ENCODE data around the gene NUDT17.
A peak's percentile ranks its signal among the peaks of the same experiment; 100 is the strongest.
"Not testable (repeated sequence)": the region's sequence is repeated elsewhere in the genome, so short reads cannot be mapped to it uniquely, and the experiment has no call there.

The NUDT17 gene, protein sequence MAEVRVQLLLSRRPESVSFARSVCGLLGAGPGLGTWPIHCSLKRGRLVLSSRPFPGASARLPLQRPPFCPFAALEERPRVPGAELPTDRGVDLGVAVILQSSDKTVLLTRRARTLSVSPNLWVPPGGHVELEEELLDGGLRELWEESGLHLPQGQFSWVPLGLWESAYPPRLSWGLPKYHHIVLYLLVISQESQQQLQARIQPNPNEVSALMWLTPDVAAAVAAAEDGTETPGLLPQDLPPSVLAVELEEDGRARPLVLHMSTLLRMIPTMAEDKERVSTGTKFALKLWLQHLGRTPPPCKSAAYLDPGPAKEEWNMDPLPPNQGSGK

DNA sequence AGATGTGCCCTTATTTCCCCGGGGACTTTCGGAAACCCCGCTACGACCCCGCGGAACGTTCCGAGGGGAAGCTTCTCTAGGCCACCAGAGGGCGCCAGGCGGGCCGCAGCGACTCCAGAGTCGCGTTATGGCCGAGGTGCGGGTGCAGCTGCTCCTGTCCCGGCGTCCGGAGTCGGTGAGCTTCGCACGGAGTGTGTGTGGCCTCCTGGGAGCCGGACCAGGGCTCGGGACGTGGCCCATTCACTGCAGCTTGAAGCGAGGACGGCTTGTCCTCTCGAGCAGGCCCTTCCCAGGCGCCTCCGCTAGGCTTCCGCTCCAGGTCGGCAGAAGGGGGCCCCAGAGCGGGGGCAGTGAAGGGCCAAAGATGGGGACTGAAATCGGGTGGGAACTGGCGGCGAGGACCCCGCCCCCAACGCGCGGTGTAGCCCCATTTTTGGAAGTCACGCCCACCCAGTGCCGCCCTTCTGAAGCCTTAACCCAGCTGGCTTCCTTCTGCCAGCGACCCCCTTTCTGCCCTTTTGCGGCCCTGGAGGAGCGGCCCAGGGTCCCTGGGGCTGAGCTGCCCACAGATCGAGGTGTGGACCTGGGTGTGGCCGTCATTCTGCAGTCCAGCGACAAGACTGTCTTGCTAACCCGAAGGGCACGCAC is at the start of gene NUDT17:
TSS of gene NUDT17 (plus strand) at position 117 of the 648 bp plus-strand sequence. CDS start at position 128, 11 bp downstream.
- peak; percentile 53 to 64 for DNase-seq (ENCODE audit: low read depth in 2 of 2)

DNA sequence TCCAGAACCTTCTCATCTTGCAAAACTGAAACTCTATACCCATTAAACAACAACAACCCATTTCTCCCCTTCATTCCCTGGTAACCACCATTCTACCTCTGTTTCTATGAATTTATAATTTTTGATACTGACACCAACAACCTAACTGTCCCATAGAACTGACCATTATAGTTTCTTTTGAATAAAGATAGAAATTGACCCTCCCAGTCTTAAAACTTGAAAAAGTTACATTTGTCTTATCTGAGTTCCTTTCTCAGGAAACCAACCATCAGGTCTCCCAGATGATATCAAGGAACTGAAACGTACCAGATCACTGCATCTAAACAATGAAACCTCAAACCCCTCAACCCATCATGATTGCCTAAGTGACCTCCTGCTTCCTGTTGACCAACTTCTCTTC is 48.7 kb upstream of the NUDT17 start:
- no peak for DNase-seq (ENCODE audit: low read depth in 2 of 2)

DNA sequence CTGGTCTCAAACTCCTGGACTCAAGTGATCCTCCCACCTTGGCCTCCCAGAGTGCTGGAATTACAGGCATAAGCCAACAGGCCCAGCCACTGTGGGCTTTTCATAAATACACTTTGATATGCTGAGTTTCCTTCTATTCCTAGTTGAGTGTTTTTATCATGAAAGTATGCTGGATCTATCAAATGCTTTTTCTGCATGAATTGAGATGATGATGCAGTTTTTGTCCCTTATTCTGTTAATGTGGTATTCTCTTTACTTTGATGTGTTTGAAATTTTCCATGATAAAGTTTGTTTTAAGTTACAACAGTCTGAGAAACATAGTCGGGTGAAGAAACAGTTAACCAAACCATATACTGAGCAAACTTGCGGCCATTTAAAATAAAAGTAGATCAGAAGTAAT is 45.6 kb upstream of the NUDT17 start:
- no peak for DNase-seq (ENCODE audit: low read depth in 2 of 2)

DNA sequence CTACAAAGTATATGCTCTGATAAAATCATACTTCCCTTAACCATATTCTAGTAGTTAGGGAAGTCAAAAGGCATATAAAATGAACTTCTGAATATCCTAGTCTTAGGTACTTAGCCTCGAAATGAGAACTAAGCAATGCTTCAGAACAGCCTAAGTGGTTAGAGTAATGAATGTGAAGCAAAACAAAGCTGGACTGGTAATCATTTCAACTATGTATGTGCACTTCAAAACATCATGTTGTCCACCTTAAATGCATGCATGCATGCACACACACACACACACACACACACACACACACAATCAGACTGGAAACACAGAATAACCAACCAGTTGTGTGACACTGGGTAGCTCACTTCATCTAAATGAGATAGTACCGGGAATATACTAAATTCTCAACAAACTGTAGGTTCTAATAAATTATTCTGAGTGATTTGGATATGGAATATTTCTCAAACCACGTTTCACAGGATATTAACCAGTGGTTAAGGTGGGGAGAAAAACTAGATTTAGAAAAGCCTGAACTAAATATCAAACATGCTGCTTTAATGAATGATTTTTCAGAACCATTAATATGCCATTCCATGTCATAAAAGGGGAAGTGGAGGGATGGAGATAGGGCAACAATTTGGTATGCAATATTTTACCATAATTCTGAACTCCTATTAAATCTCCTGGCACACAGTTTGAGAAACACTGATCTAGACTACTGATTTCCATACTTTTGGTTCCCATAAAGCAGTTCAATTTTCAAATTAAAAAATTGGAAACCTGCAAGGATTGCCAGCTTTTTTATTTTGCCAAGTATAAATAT is 41.0 kb upstream of the NUDT17 start:
- DNase-seq (ENCODE audit: low read depth in 2 of 2), result no peak

DNA sequence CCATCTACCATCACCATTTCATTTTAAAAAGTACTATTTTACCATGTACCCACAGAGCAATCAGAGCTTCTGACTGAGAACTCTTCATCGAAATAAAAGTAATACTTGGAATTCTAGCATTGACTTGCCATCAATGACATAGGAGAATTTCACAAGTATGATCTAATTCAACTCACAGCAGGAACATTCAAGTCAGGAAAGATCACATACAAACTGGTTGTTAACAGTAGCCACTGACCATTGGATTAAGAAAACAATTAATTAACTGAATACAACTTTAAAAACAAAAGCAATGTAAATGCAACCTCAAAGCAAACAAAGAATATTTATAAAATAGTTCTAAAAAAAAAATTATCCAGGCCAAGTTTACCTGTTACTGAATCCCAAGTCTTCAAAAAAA is 40.4 kb upstream of the NUDT17 start:
- DNase-seq (ENCODE audit: low read depth in 2 of 2), result no peak

DNA sequence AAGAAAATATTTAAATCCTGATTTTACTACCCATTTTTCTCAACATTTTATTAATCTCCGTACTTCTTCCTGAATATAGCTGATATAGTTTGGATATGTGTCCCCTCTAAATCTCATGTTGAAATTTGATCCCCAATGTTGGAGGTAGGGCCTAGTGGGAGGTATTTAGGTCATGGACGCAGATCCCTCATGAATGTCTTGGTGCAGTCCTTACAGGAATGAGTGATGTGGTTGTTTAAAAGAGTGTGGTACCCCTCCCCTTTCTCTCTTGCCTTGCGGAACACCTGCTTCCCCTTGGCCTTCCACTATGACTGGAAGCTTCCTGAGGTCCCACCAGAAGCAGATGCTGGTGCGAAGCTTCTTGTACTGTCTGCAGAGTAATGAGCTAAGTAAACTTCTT is 39.0 kb upstream of the NUDT17 start:
- DNase-seq (ENCODE audit: low read depth in 2 of 2), result no peak

DNA sequence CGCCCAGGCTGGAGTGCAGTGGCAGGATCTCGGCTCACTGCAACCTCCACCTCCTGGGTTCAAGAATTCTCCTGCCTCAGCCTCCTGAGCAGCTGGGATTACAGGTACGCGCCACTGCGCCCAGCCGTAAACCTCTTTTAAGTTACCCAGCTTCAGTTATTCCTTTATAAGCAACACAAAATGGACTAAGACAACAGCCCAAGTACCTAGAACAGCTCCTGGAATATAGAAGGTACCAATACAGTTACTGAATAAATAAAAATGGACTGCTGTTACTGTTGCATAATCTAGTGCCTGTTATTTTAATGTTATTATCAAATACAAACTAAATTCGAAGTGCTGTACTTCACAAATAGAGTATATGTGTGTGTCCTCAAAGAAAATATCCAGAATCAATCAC is 38.6 kb upstream of the NUDT17 start:
- DNase-seq (ENCODE audit: low read depth in 2 of 2), result no peak

DNA sequence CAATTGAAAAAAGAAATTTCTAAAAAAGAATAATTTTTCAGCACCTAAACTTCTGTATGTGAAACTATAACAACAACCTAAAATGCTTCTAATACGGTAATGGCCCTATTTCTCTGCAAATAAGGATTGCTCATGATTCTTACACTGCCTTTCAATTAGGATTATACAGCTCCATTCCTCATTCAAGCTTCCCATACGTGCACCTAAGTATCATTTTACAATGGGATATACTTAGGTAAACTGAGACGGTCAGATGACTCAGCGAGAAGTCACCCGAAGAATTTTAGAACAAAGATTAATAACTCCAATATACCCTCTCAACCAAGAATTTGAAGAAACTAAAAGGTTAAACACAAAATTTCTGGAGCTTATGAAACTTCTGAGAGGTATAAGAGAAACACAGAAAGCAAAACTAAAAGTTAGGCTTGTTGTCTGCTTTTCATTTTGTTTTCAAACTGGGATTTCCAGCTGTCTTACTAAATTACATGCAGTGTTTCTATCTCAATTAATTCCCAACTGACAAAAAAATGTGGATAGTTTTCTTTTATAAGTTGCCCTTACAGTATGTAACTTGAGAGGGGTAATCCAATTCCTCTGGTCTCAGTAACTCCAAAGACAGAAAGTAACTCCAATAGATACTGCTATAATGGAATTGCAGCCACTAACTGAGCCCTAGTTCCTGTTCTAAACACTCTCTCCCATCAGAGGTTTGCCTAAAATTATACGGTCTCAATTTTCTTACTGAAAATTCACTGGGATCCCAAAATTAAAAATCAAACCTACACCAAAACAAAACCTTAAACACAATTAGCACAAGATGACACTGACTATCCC is 32.2 kb upstream of the NUDT17 start:
- not testable (repeated sequence) for DNase-seq (ENCODE audit: low read depth in 2 of 2)

DNA sequence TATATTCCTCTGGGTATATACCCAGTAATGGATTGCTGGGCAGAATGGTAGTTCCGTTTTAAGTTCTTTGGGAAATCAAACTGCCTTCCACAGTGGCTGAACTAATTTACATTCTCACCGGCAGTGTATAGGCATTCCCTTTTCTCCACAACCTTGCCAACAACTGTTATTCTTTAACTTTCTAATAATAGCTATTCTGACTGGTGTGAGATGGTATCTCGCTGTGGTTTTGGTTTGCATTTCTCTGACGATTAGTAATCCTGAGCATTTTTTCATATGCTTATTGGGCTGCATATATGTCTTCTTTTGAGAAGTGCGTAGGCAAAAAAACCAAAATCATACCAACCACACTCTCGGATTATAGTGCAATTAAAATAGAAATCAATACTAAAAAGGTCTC is 27.3 kb upstream of the NUDT17 start:
- not testable (repeated sequence) for DNase-seq (ENCODE audit: low read depth in 2 of 2)

DNA sequence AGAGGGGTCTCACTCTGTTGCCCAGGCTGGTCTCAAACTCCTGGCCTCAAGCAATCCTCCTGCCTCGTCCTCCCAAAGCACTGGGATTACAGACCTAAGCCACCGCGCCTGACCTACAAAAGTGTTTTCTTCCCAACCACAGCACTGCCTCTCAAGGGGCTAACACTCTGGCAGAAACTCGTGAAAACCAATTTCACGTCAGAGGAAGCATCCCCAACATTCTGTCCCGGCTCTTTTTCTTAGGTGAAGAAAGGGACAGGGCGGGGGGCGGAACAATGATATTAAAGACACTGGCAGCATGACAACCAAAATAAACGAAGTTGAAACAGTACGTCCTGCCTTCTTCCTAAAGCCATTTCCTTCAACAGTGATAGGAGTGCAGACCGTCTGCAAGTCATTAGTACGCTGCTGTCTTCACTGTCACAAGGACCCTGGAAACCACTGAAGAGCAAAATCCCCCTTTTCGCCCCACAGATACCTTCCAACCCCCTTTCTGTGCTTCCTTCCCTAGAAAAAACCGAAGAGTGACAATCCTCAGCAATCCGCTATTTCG is 22.6 kb upstream of the NUDT17 start:
- DNase-seq (ENCODE audit: low read depth in 2 of 2), result not testable (repeated sequence)

DNA sequence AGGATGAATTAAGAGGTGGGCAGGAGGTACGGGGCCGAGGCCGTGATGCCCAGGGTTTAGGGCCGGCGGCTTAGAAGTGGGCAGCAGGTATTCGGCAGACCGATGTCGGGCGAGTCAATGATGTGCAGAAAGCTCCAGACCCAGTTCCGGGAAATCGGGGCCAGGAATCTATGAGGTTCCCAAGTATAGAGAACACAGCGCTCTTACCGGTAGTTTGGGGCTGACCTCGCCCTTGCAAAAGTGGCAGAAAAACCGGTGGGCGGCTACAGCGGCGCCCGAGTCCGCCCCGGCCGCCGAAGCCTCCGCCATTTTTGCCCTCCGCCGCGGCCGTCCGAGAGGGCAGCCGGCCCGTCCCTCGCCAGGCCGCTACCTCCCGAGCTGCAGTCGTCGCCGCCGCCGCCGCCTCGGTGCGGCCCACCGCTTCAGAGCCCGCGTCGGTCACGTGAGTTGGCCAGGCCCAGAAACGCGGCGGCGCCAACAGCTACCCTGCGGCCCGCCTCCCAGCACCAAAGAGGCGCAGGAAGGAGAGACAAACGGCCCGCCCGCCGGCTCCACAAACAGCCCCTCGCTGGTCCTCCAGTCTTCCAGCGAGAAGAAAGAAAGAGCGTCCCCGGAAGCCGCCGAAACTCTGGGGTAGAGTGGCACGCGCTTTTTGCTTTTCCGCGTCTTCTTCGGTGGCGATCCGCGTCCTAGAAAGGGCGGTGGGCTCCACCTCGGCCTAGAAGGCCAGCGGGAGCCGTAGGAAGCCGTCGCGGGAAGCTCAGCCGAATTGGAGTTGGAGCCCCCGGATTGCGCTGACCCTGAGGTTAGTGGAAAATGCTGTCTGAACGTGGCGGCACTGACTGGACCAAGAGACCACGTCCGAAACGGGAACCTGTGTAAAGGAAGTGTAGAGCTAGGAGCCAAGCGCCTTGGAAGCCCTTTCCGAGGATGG is 21.6 kb upstream of the NUDT17 start, which contains the start of the genes POLR3C and RNF115:
TSS of gene POLR3C (plus strand) at position 636 of the 934 bp plus-strand sequence. CDS start 1,577 bp downstream, outside the sequence.
TSS of gene RNF115 (minus strand) at position 531 of the 934 bp plus-strand sequence. CDS start at position 309, 222 bp downstream.
- peak; percentile 66 to 82 for DNase-seq (ENCODE audit: low read depth in 2 of 2)

DNA sequence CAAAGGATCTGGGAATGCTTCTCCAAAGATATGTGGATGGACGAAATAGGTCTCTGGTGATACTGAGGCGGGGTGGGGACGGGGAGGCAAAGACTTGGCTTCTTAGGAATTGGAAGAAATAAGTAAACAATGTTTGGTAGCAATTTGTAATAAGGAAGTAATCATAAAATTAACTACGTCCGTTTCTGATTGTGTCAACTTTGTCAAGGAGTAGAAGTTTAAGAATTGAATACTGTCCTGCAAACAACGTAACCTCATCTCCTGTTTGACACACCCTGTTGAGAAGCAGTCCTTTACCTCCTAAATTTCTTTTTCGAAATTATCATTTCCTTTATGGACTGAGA is 21.0 kb upstream of the NUDT17 start:
- DNase-seq (ENCODE audit: low read depth in 2 of 2), result no peak

DNA sequence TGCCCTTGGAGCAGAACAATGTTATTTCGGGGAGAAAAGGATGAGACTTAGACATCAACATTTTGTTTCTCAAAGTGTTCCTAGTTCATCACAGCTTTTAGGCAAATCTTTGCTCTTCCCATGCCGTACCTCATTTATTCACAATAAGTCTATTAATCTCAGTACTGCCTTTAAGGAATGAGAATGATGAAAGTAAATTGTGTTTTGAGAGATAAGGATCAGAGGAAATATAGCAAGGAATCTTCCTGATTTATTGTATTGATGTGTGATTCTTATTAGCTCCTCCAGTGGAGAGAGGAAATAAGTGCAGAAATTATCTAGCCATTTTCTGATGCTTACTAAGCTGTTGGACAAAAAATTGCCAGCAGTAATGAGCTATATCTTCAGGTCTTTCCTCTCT is 19.4 kb upstream of the NUDT17 start:
- DNase-seq (ENCODE audit: low read depth in 2 of 2), result no peak

DNA sequence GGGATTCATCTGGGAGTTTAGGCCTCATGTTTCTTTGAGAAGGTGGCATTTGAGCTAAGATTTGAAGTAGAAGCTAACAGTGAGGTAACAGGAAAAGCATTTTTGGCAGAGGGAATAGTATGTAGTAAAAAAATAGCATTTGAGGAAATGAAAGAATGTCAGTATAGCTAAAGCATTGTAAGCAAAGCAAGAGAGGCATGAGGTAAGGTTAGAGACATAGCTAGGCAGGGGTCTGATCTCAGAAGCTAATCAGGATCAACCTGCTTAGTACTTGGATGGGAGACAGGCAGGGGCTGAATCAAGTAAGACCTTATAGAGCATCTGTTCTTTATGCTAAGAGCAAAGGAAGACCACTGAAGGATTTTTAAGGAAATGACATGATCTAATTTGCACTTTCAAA is 17.5 kb upstream of the NUDT17 start:
- no peak for DNase-seq (ENCODE audit: low read depth in 2 of 2)

DNA sequence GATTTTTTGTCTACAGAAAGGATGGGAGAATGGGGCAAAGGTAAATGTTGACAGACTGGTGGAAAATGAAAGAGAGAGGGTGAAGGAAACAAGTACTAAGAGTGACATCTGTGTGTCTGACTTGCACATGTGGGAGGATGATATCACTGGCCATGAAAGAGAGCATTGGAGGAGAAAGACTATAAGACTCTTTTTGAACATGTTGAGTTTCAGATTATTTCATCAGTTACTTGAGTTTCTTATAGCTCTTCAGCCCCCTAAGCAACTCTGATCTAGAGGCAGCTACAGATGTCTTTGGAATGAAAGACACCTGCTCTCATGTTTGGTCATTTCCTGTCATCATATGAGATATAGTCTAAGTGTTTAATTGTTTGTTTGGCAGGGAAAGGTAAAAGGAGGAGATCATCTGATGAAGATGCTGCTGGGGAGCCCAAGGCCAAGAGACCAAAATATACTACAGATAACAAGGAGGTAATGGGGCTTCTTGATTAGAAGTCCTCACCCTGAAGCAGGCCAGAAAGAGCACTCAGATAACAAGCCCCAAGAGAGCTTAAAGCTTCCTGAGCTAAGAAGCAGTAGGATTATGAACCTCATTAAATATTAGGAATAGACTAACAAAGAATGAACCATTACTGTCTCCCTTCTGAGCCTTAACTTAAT is 16.9 kb upstream of the NUDT17 start:
- no peak for DNase-seq (ENCODE audit: low read depth in 2 of 2)

DNA sequence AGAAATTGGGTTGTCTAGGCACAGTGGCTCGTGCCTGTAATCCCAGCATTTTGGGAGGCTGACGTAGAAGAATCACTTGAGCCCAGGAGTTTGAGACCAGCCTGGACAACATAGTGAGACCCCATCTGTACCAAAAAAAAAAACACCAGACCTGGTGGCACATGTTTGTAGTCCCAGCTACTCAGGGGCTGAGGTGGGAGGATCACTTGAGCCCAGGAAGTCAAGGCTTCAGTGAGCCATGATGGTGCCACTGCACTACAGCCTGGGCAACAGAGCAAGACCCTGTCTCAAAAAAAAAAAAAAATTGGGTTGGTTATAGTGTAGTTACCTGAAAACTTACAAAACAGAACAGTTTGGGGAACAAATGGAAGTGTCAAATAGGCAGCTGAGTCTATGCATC is 14.6 kb upstream of the NUDT17 start:
- not testable (repeated sequence) for DNase-seq (ENCODE audit: low read depth in 2 of 2)

DNA sequence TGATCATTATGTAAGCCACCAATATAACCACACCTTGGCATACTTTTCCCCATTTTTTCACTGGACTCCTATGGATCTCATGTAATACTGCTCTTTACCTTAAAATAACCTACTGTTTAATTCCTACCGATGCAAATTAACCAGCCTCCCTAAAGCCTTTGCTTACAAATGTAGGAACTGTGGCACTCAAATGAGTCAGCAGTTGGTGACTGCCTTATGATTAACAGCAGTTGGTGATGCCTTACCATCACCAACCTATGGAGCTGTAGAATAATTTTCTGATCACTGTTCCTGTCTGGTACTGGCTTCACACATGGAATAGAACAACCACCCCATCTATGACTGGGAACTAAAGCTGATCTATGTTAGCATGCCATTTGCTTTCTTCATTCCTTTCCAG is 7.8 kb upstream of the NUDT17 start:
- DNase-seq (ENCODE audit: low read depth in 2 of 2), result no peak

DNA sequence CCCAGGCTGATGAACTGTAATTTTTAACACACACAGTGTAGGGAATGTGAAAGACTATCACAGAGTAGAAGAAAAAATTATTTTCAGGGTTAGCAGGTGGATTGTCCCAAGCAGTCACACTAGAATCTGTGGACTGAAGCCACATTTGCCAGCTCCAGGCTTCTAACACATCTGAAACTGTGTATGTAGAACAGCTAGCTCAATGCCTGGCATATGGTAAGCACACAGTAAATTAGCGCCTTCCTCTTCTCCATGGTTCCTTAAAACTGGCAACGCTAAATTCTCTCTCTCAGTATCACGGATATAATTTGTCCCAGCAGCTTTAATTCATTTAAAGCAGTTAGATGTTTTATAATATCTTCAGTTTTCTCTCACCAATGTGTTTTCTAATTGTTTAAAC is 2.4 kb upstream of the NUDT17 start:
- DNase-seq (ENCODE audit: low read depth in 2 of 2), result no peak

DNA sequence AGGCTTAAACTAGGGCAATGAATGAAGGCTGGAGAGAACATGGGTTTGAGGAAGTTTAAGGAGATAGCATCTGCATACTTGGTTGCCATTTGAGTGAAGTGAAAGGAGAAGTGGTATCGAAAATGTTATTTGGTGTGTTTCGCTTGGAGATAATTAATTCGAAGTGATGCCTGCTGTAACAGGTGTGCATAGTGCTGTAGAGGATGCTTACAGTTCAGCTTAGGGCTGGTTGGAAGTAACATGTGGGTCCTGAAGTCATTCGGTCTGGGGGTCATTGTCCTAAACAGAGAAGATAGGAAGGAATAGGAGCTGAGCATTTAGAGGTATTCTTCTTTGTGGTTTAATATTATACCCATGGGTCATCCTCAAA is 301 bp upstream of the NUDT17 start:
- DNase-seq (ENCODE audit: low read depth in 2 of 2), result no peak

DNA sequence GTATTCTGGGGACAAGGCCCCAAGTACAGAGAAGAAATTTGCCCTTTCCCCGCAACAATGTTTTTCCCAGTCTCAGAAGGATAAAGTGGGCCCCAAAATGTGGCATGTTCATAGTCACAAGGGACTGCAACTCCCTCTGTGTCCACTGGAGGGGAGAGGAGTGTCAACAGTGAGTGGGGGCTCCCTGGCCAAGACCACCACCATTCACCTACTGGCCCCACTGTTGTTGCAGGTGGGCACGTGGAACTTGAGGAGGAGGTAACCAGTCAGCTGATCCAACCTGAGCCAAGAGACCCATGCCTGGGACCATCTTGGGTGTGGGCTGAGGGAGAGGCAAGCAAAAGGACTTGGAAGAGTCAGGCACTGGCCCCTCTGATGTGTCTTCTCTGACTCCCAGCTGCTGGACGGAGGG is 777 bp downstream of the NUDT17 start:
- DNase-seq (ENCODE audit: low read depth in 2 of 2), result no peak
